ENCODE data around the gene MAP4K5. TPM values are rescaled to one million over a fixed set of nuclear protein-coding genes. Genes with fewer than 3 reads are reported as not detected.

MAP4K5 gene
- total RNA-seq, 1 experiment from 2014 or later = 39.1 TPM

DNA sequence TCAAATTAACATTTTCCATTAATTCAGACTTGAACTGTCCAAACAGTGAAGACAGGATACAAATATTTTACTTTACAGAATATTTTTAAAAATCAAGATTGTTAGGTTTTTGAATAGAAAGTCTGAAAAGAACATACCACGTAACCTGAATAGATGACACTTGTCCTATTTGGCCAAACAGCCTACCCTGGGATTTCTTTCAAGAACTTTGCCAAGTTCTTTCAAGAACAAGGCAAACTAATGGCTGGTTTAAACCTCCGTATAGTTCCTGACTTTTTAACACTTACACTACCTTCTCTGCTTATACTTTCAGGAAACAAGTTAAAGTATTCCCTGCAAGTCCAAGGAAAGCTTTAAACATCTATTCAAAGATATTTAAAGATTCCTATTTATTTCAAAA is 35.0 kb downstream of the MAP4K5 start (continued):
- TF ChIP-seq POLR2AphosphoS5 (IDR thresholded peaks at IDR 0.05; ENCODE audit: low read depth, low read length) (no peak), JUND (IDR thresholded peaks at IDR 0.05) (no peak), YY1 (IDR thresholded peaks at IDR 0.05; ENCODE audit: extremely low read depth, insufficient replicate concordance, low read depth, low read length) (no peak)
- TF ChIP-seq, protein P1, sequence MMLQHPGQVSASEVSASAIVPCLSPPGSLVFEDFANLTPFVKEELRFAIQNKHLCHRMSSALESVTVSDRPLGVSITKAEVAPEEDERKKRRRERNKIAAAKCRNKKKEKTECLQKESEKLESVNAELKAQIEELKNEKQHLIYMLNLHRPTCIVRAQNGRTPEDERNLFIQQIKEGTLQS (IDR thresholded peaks at IDR 0.05) = no peak

DNA sequence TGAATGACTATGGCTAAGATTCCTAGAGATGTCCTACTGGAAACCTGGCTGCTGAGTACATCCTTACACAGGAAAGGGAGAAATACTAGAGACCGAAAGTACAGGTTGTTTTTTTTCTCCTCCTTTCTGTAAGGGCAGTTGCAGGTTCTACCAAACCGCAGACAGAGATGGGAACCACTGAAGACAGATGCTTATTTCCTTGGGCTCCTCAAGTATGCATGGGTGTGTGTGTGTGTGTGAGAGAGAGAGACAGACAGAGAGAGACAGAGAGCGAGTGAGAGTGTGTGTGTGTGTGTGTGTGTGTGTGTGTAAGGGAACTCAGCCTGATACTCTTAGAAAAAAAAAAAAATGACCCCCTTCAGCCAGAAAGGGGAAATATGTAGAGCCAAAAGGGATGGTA is 42.5 kb downstream of the MAP4K5 start:
- TF ChIP-seq, protein P2, sequence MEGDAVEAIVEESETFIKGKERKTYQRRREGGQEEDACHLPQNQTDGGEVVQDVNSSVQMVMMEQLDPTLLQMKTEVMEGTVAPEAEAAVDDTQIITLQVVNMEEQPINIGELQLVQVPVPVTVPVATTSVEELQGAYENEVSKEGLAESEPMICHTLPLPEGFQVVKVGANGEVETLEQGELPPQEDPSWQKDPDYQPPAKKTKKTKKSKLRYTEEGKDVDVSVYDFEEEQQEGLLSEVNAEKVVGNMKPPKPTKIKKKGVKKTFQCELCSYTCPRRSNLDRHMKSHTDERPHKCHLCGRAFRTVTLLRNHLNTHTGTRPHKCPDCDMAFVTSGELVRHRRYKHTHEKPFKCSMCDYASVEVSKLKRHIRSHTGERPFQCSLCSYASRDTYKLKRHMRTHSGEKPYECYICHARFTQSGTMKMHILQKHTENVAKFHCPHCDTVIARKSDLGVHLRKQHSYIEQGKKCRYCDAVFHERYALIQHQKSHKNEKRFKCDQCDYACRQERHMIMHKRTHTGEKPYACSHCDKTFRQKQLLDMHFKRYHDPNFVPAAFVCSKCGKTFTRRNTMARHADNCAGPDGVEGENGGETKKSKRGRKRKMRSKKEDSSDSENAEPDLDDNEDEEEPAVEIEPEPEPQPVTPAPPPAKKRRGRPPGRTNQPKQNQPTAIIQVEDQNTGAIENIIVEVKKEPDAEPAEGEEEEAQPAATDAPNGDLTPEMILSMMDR (IDR thresholded peaks at IDR 0.05 in 2 of 3, conservative IDR thresholded peaks at IDR 0.05 in 1 of 3; ENCODE audit: borderline replicate concordance in 1 of 3, insufficient read depth in 1 of 3, low read depth in 2 of 3, low read length in 2 of 3) = no peak
- no peak for TF ChIP-seq POLR2AphosphoS5 (IDR thresholded peaks at IDR 0.05; ENCODE audit: low read depth, low read length)
- no peak for TF ChIP-seq ZNF274 (IDR thresholded peaks at IDR 0.05; ENCODE audit: low read depth, low read length)
- no peak overlapping the region for H3K27ac ChIP-seq (ENCODE audit: low read depth, low read length)
- H4K20me1 ChIP-seq (ENCODE audit: insufficient read depth) = peaks cover 3% of the 10 kb centered on the region; the same call in 1 of the 2 replicates
- H3K9me3 ChIP-seq (ENCODE audit: control insufficient read depth in 1 of 2, insufficient read depth in 1 of 2, low read depth in 1 of 2, low read length in 2 of 2) = no peaks in the 10 kb centered on the region
- BruUV-seq (replicated peaks) = no TSS peak
- no peaks in the 10 kb centered on the region for H3K9me2 ChIP-seq (ENCODE audit: insufficient read depth)
- intact Hi-C loops (cut with micrococcal nuclease) = no loop called here
- H3K27me3 ChIP-seq (ENCODE audit: insufficient read depth, low read length) = no peaks in the 10 kb centered on the region
- H3K36me3 ChIP-seq (ENCODE audit: control insufficient read depth in 1 of 2, insufficient read depth in 2 of 2, low read length in 2 of 2) = peaks cover 2 to 6% of the 10 kb centered on the region in 2 experiments; a peak in 1 of 4 replicates
- no peak overlapping the region for H3K4me3 ChIP-seq (replicated peaks in 1 of 2; ENCODE audit: low read depth in 1 of 2, low read length in 2 of 2)
- H3K79me2 ChIP-seq (ENCODE audit: insufficient read depth, low read length) = peaks cover 61% of the 10 kb centered on the region
- RAD21 ChIA-PET (ENCODE audit: low non-redundant PET in 1 of 2, low total read pairs in 2 of 2, uncharacterized antibody in 2 of 2, unreplicated experiment in 2 of 2) = interaction anchor here in 1 of 2 experiments (0.6 kb wide), 1 partner anchor 69 kb away, joined by 4 read pairs; no protein-coding TSS in a partner anchor
- H3K4me1 ChIP-seq (ENCODE audit: control insufficient read depth in 1 of 2, insufficient read depth in 2 of 2, low read length in 2 of 2) = no peaks in the 10 kb centered on the region
- DNase-seq (ENCODE audit: low read depth, low spot score) (no peak), ATAC-seq (no peak)
- CTCF ChIA-PET = no interaction called here
- POLR2A ChIA-PET = no interaction called here
- H3K4me2 ChIP-seq (ENCODE audit: low read length) = no peak overlapping the region
- H3K9ac ChIP-seq (ENCODE audit: low read length) = no peak overlapping the region
- no peak overlapping the region for H2AFZ ChIP-seq (ENCODE audit: low read depth, low read length, poor library complexity, severe bottlenecking)
